HEK293 (cell line): Measurements from ENCODE around the gene CDH12.

ENCODE experiments used
- ELK4 ChIP-seq: IDR thresholded peaks from 2 replicates; pipeline ENCODE4 v1.6.1; 2011; ENCODE audit warnings: mild to moderate bottlenecking, low read depth, low read length, borderline replicate concordance
- PRDM1 ChIP-seq: fragments of 450-650 bp; formaldehyde crosslinking; IDR thresholded peaks from 2 replicates; pipeline ENCODE4; 2016; ENCODE audit warnings: missing biosample characterization, missing genetic modification characterization
- ZBTB21 ChIP-seq: fragments of 450-650 bp; formaldehyde crosslinking; IDR thresholded peaks from 2 replicates; pipeline ENCODE4 v1.5.1; 2017; ENCODE audit warnings: missing biosample characterization, missing genetic modification characterization
- ZNF121 ChIP-seq: fragments of 450-650 bp; formaldehyde crosslinking; IDR thresholded peaks from 2 replicates; pipeline ENCODE4 v1.5.1; 2016; ENCODE audit warnings: missing biosample characterization, missing genetic modification characterization
- ZNF133 ChIP-seq: fragments of 450-650 bp; formaldehyde crosslinking; IDR thresholded peaks from 2 replicates; pipeline ENCODE4 v1.5.1; 2016; ENCODE audit warnings: missing biosample characterization, missing genetic modification characterization
- ZNF596 ChIP-seq: fragments of 450-650 bp; IDR thresholded peaks from 2 replicates; pipeline ENCODE4 v1.5.0; 2018; ENCODE audit warnings: missing biosample characterization, mild to moderate bottlenecking, missing genetic modification characterization, moderate library complexity
- ZNF639 ChIP-seq: fragments of 450-650 bp; formaldehyde crosslinking; IDR thresholded peaks from 2 replicates; pipeline ENCODE4 v1.5.1; 2016; ENCODE audit warnings: missing biosample characterization, missing genetic modification characterization
- ZNF830 ChIP-seq: fragments of 450-650 bp; IDR thresholded peaks from 2 replicates; pipeline ENCODE4 v1.5.0; 2018; ENCODE audit warnings: missing biosample characterization, missing genetic modification characterization, low read depth, mild to moderate bottlenecking, moderate library complexity
- TF ChIP-seq, protein P1 (sequence below): fragments of 450-650 bp; formaldehyde crosslinking; IDR thresholded peaks from 2 replicates; pipeline ENCODE4 v1.5.1; 2016; ENCODE audit warnings: missing biosample characterization, missing genetic modification characterization
- TF ChIP-seq, protein P2 (sequence below): fragments of 450-650 bp; formaldehyde crosslinking; conservative IDR thresholded peaks from 2 replicates; pipeline ENCODE4 v1.5.1; 2016; ENCODE audit warnings: low read depth, missing biosample characterization, missing genetic modification characterization

DNA sequence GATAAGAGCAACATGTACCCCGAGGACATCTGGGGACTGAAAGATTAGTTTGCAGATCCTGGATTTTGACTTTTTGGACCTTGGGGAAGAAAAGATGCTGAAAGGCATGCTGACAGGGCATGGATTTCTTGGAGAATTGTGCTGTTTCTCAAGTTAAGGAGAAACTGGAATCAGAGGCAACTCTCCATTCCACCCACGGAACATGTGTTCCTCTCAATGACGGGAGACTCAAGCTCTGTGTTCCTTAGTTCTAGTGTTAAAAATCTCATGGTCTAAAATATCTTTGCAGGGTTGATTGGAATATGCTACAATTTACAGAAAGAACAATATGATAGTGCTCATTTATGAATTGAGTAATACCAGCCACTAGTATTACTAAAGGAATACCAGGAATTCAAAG, 34.4 kb upstream of the CDH12 start:
- TF ChIP-seq ZBTB21 (tag by site-specific recombination) (no peak), ZNF596 (tag by site-specific recombination) (no peak), ZNF133 (no peak), ZNF830 (tag by site-specific recombination) (no peak), ZNF121 (tag by site-specific recombination) (no peak), ELK4 (no peak), ZNF639 (tag by site-specific recombination) (no peak), PRDM1 (tag by site-specific recombination) (no peak)
- TF ChIP-seq, protein P1, sequence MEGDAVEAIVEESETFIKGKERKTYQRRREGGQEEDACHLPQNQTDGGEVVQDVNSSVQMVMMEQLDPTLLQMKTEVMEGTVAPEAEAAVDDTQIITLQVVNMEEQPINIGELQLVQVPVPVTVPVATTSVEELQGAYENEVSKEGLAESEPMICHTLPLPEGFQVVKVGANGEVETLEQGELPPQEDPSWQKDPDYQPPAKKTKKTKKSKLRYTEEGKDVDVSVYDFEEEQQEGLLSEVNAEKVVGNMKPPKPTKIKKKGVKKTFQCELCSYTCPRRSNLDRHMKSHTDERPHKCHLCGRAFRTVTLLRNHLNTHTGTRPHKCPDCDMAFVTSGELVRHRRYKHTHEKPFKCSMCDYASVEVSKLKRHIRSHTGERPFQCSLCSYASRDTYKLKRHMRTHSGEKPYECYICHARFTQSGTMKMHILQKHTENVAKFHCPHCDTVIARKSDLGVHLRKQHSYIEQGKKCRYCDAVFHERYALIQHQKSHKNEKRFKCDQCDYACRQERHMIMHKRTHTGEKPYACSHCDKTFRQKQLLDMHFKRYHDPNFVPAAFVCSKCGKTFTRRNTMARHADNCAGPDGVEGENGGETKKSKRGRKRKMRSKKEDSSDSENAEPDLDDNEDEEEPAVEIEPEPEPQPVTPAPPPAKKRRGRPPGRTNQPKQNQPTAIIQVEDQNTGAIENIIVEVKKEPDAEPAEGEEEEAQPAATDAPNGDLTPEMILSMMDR (tag by site-specific recombination): no peak
- TF ChIP-seq, protein P2, sequence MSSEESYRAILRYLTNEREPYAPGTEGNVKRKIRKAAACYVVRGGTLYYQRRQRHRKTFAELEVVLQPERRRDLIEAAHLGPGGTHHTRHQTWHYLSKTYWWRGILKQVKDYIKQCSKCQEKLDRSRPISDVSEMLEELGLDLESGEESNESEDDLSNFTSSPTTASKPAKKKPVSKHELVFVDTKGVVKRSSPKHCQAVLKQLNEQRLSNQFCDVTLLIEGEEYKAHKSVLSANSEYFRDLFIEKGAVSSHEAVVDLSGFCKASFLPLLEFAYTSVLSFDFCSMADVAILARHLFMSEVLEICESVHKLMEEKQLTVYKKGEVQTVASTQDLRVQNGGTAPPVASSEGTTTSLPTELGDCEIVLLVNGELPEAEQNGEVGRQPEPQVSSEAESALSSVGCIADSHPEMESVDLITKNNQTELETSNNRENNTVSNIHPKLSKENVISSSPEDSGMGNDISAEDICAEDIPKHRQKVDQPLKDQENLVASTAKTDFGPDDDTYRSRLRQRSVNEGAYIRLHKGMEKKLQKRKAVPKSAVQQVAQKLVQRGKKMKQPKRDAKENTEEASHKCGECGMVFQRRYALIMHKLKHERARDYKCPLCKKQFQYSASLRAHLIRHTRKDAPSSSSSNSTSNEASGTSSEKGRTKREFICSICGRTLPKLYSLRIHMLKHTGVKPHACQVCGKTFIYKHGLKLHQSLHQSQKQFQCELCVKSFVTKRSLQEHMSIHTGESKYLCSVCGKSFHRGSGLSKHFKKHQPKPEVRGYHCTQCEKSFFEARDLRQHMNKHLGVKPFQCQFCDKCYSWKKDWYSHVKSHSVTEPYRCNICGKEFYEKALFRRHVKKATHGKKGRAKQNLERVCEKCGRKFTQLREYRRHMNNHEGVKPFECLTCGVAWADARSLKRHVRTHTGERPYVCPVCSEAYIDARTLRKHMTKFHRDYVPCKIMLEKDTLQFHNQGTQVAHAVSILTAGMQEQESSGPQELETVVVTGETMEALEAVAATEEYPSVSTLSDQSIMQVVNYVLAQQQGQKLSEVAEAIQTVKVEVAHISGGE (tag by site-specific recombination): no peak
